H9 (cell line): ENCODE results near the gene IL1RAPL1. TPM values are rescaled to one million over a fixed set of nuclear protein-coding genes. Genes with fewer than 3 reads are reported as not detected.

Source experiments
- DNase-seq: peaks from one replicate; pipeline ENCODE4 v3.0.0-alpha.2; 2017
- H2AFZ ChIP-seq: one replicate; pipeline ENCODE4 v1.6.1; 2013; ENCODE audit warnings: mild to moderate bottlenecking, low read length, control low read depth, moderate library complexity
- H2AK5ac ChIP-seq: 2 replicates; pipeline ENCODE4 v1.6.1; 2013; ENCODE audit warnings: low read length, control low read depth, mixed read lengths; ENCODE audit not compliant: insufficient read length
- H2BK120ac ChIP-seq: one replicate; pipeline ENCODE4 v1.6.1; 2013; ENCODE audit warnings: low read depth, mild to moderate bottlenecking, low read length, control low read depth, inconsistent platforms; ENCODE audit not compliant: poor library complexity, severe bottlenecking
- H2BK12ac ChIP-seq: 2 replicates; pipeline ENCODE4 v1.6.1; 2013; ENCODE audit warnings: low read length, control low read depth, mixed read lengths, low read depth; ENCODE audit not compliant: insufficient read length
- H2BK15ac ChIP-seq: 2 replicates; pipeline ENCODE4 v1.6.1; 2013; ENCODE audit warnings: low read depth, low read length, control low read depth
- H2BK20ac ChIP-seq: one replicate; pipeline ENCODE4 v1.6.1; 2013; ENCODE audit warnings: low read depth, mild to moderate bottlenecking, low read length, control low read depth, inconsistent platforms; ENCODE audit not compliant: poor library complexity, severe bottlenecking
- H2BK5ac ChIP-seq: 2 replicates; pipeline ENCODE4 v1.6.1; 2013; ENCODE audit warnings: low read length, control low read depth, mixed read lengths; ENCODE audit not compliant: insufficient read length
- H3K14ac ChIP-seq: 2 replicates; pipeline ENCODE4 v1.6.1; 2013; ENCODE audit warnings: low read length, control low read depth; ENCODE audit not compliant: insufficient read depth
- H3K18ac ChIP-seq: 2 replicates; pipeline ENCODE4 v1.6.1; 2013; ENCODE audit warnings: low read depth, mild to moderate bottlenecking, mixed read lengths, low read length, control low read depth; ENCODE audit not compliant: insufficient read length
- H3K23ac ChIP-seq: 2 replicates; pipeline ENCODE4 v1.6.1; 2013; ENCODE audit warnings: low read length, control low read depth, mixed read lengths, low read depth; ENCODE audit not compliant: insufficient read length
- H3K23me2 ChIP-seq: 2 replicates; pipeline ENCODE4 v1.6.1; 2013; ENCODE audit warnings: low read depth, mild to moderate bottlenecking, mixed read lengths, low read length, control low read depth; ENCODE audit not compliant: insufficient read length, poor library complexity, severe bottlenecking
- H3K27ac ChIP-seq: 2 replicates; pipeline ENCODE4 v1.5.1; 2013; ENCODE audit warnings: low read length, control low read depth, mixed read lengths, low read depth; ENCODE audit not compliant: insufficient read length
- H3K27me3 ChIP-seq: 2 replicates; pipeline ENCODE4 v1.6.1; 2013; ENCODE audit warnings: low read length, control low read depth, inconsistent platforms; ENCODE audit not compliant: insufficient read depth
- H3K4ac ChIP-seq: 2 replicates; pipeline ENCODE4 v1.6.1; 2013; ENCODE audit warnings: low read depth, mild to moderate bottlenecking, control low read depth, inconsistent platforms, low read length, moderate library complexity
- H3K4me1 ChIP-seq: 2 replicates; pipeline ENCODE4 v1.6.1; 2013; ENCODE audit warnings: low read length, control low read depth, inconsistent platforms; ENCODE audit not compliant: insufficient read depth
- H3K4me2 ChIP-seq: 2 replicates; pipeline ENCODE4 v1.6.1; 2013; ENCODE audit warnings: low read length, control low read depth, mixed read lengths; ENCODE audit not compliant: insufficient read length, insufficient read depth
- H3K56ac ChIP-seq: 2 replicates; pipeline ENCODE4 v1.6.1; 2013; ENCODE audit warnings: low read depth, mild to moderate bottlenecking, mixed read lengths, low read length, control low read depth; ENCODE audit not compliant: insufficient read length
- H3K79me1 ChIP-seq: 2 replicates; pipeline ENCODE4 v1.6.1; 2013; ENCODE audit warnings: low read depth, mild to moderate bottlenecking, moderate library complexity, low read length, control low read depth, inconsistent platforms; ENCODE audit not compliant: insufficient read depth, poor library complexity, severe bottlenecking
- H3K79me2 ChIP-seq: 2 replicates; pipeline ENCODE4 v1.6.1; 2013; ENCODE audit warnings: low read length, control low read depth, inconsistent platforms; ENCODE audit not compliant: insufficient read depth
- H3K9ac ChIP-seq: 2 replicates; pipeline ENCODE4 v1.6.1; 2013; ENCODE audit warnings: low read length, control low read depth, mixed read lengths; ENCODE audit not compliant: insufficient read length; ENCODE audit errors: extremely low read depth
- H3K9me3 ChIP-seq: one replicate; pipeline ENCODE4 v1.6.1; 2013; ENCODE audit warnings: low read depth, low read length, inconsistent platforms; ENCODE audit not compliant: control insufficient read depth
- H3T11ph ChIP-seq: one replicate; pipeline ENCODE4 v1.6.1; 2013; ENCODE audit warnings: mild to moderate bottlenecking, low read length, control low read depth, inconsistent platforms
- H4K20me1 ChIP-seq: one replicate; pipeline ENCODE4 v1.6.1; 2013; ENCODE audit not compliant: control insufficient read depth, insufficient read length, insufficient read depth
- H4K5ac ChIP-seq: 2 replicates; pipeline ENCODE4 v1.6.1; 2013; ENCODE audit warnings: low read depth, mild to moderate bottlenecking, mixed read lengths, low read length, control low read depth; ENCODE audit not compliant: insufficient read length
- H4K8ac ChIP-seq: replicated peaks from 2 replicates; pipeline ENCODE4 v1.6.1; 2013; ENCODE audit warnings: low read length, control low read depth, mixed read lengths, low read depth; ENCODE audit not compliant: insufficient read length
- H4K91ac ChIP-seq: 2 replicates; pipeline ENCODE4 v1.6.1; 2013; ENCODE audit warnings: low read depth, mild to moderate bottlenecking, moderate library complexity, mixed read lengths, low read length, control low read depth; ENCODE audit not compliant: insufficient read length
- H3K27ac Mint-ChIP-seq, 3 experiments: 2 replicates in 2 of 3; 3 replicates in 1 of 3; pipeline ENCODE4 v1.8.0; 2020 to 2021; ENCODE audit warnings: mixed read lengths in 3 of 3, mild to moderate bottlenecking in 1 of 3, moderate library complexity in 1 of 3
- H3K27me3 Mint-ChIP-seq: 2 replicates; pipeline ENCODE4 v1.8.0; 2021; ENCODE audit warnings: low read depth, mild to moderate bottlenecking, moderate library complexity, mixed read lengths
- H3K36me3 Mint-ChIP-seq, 3 experiments: 2 replicates in 2 of 3; 3 replicates in 1 of 3; pipeline ENCODE4 v1.8.0; 2020 to 2021; ENCODE audit warnings: low read depth in 3 of 3, mixed read lengths in 3 of 3; ENCODE audit not compliant: insufficient read depth in 1 of 3
- H3K4me1 Mint-ChIP-seq, 2 experiments: 2 replicates each; pipeline ENCODE4 v1.8.0; 2020; ENCODE audit warnings: mixed read lengths in 2 of 2
- H3K4me3 Mint-ChIP-seq, 2 experiments: 2 replicates in 1 of 2; 3 replicates in 1 of 2; pipeline ENCODE4 v1.8.0; 2020 to 2021; ENCODE audit warnings: mild to moderate bottlenecking in 2 of 2, mixed read lengths in 2 of 2, moderate library complexity in 1 of 2
- H3K9me3 Mint-ChIP-seq, 2 experiments: 2 replicates in 1 of 2; 3 replicates in 1 of 2; pipeline ENCODE4 v1.8.0; 2020; ENCODE audit warnings: mild to moderate bottlenecking in 2 of 2, mixed read lengths in 2 of 2, moderate library complexity in 1 of 2
- WGBS: extraction: QIAGEN DNeasy Blood & Tissue Kit; methylation state at CpG from one replicate; pipeline ENCODE4 v1.1.7; 2013; ENCODE audit warnings: missing lambda C conversion rate, low lambda C conversion rate, mixed read lengths; ENCODE audit not compliant: insufficient read length; ENCODE audit errors: extremely low coverage; 5-methylcytosine and 5-hydroxymethylcytosine counted together
- total RNA-seq: library from RNA; stranded (reverse); gene quantifications from 2 replicates; pipeline ENCODE4 v1.2.1, GENCODE V29; 2021
- TF ChIP-seq, protein P1 (sequence below): fragments of 200-600 bp; sonication (generic); conservative IDR thresholded peaks from 3 replicates; pipeline ENCODE4 v1.8.0; 2021; ENCODE audit warnings: antibody characterized with exemption, mild to moderate bottlenecking

Gene IL1RAPL1
- total RNA-seq, 1 experiment from 2014 or later = 0.31 TPM

DNA sequence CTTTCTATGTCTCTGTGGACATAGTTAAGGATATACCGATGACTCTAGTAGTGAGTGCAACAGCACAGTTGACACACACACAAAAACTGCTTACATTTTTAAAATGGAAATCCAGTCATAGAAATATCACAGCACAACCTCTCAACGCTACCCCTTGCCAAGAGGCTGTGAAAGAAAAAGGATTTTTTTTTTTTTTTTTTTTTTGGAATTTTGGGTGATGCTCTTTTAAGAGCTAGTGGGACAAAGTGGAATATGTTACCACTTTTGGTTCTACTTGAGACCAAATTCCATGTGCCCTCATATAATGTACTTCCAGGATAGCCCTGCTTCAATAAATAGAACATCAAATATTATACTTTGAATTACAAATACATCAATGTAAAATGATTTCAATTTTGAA, 1247.1 kb downstream of the IL1RAPL1 start:
- no peaks in the 10 kb centered on the region for H3K27me3 Mint-ChIP-seq
- Histone ChIP-seq H3K9me3 (peaks cover 6% of the 10 kb centered on the region), H2BK120ac (no peak overlapping the region), H3K9ac (no peak overlapping the region), H3K56ac (no peak overlapping the region), H2BK15ac (no peak overlapping the region), H3K4ac (no peak overlapping the region), H2BK12ac (no peak overlapping the region), H2AFZ (no peak overlapping the region), H3K79me2 (no peaks in the 10 kb centered on the region), H3K23ac (no peak overlapping the region), H3K4me1 (no peaks in the 10 kb centered on the region), H3K27ac (no peak overlapping the region), H4K91ac (no peak overlapping the region), H3K27me3 (no peaks in the 10 kb centered on the region), H2AK5ac (no peak overlapping the region), H3K18ac (no peak overlapping the region), H2BK20ac (no peak overlapping the region), H2BK5ac (no peak overlapping the region), H4K8ac (no peak overlapping the region), H4K5ac (no peak overlapping the region), H3K79me1 (no peaks in the 10 kb centered on the region), H3T11ph (no peak overlapping the region), H3K14ac (no peak overlapping the region), H3K23me2 (no peaks in the 10 kb centered on the region), H3K4me2 (no peak overlapping the region), H4K20me1 (no peaks in the 10 kb centered on the region)
- TF ChIP-seq, protein P1, sequence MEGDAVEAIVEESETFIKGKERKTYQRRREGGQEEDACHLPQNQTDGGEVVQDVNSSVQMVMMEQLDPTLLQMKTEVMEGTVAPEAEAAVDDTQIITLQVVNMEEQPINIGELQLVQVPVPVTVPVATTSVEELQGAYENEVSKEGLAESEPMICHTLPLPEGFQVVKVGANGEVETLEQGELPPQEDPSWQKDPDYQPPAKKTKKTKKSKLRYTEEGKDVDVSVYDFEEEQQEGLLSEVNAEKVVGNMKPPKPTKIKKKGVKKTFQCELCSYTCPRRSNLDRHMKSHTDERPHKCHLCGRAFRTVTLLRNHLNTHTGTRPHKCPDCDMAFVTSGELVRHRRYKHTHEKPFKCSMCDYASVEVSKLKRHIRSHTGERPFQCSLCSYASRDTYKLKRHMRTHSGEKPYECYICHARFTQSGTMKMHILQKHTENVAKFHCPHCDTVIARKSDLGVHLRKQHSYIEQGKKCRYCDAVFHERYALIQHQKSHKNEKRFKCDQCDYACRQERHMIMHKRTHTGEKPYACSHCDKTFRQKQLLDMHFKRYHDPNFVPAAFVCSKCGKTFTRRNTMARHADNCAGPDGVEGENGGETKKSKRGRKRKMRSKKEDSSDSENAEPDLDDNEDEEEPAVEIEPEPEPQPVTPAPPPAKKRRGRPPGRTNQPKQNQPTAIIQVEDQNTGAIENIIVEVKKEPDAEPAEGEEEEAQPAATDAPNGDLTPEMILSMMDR = no peak
- H3K4me3 Mint-ChIP-seq = no peak overlapping the region
- H3K27ac Mint-ChIP-seq = no peak overlapping the region
- H3K36me3 Mint-ChIP-seq = peaks cover 0 to 8% (median 2%) of the 10 kb centered on the region in 3 experiments; a peak in 3 of 7 replicates
- no peaks in the 10 kb centered on the region for H3K4me1 Mint-ChIP-seq
- H3K9me3 Mint-ChIP-seq = peaks cover 20 to 55% of the 10 kb centered on the region in 2 experiments
- DNase-seq = no peak
- no CpG with 5 or more reads among the region's 2 CpGs for WGBS
